Gastrocnemius medialis (tissue), 4 donors: ENCODE results near the gene ZNF484.

Source experiments
- CTCF ChIP-seq, 5 experiments: fragments of 450-650 bp in 3 of 5; fragments of 200-600 bp in 2 of 5; sonication (generic) in 2 of 5; IDR thresholded peaks in 4 of 5; conservative IDR thresholded peaks in 1 of 5; 1 replicate in 4 of 5; 2 replicates in 1 of 5; pipeline ENCODE4 v1.5.1; 2016 to 2019; ENCODE audit warnings: antibody characterized with exemption in 5 of 5, mild to moderate bottlenecking in 3 of 5, moderate library complexity in 3 of 5
- POLR2A ChIP-seq, 2 donors: fragments of 450-650 bp; IDR thresholded peaks; one replicate each; pipeline ENCODE4 v1.6.1; 2017; ENCODE audit warnings: antibody characterized with exemption in 2 of 2, mild to moderate bottlenecking in 2 of 2, moderate library complexity in 2 of 2

GRCh38 chr9:92895812-92896436 is 18.1 kb upstream of the ZNF484 start:
- TF ChIP-seq CTCF (IDR thresholded peaks at IDR 0.05 in 4 of 5, conservative IDR thresholded peaks at IDR 0.05 in 1 of 5) (no peak), POLR2A (IDR thresholded peaks at IDR 0.05) (no peak)
